Measurements from ENCODE around the gene ARID4A.

GRCh38 chr14:58305730-58306129, 7.4 kb downstream of the ARID4A start:
- no peak for TF ChIP-seq CTCF (IDR thresholded peaks at IDR 0.05; ENCODE audit: poor library complexity)
- no peak for TF ChIP-seq EZH2phosphoT487 (IDR thresholded peaks at IDR 0.05; ENCODE audit: low read depth, severe bottlenecking, unreplicated experiment)
- TF ChIP-seq EZH2 (IDR thresholded peaks at IDR 0.05; ENCODE audit: borderline replicate concordance): no peak

All from hepatocyte (in vitro differentiated cells).